AG04450 (cell line): ENCODE results near the gene PM20D1. TPM values are rescaled to one million over a fixed set of nuclear protein-coding genes. Genes with fewer than 3 reads are reported as not detected.

Experiments
- CTCF ChIA-PET: fragments of 300-600, 350-600 bp; formaldehyde crosslinking; extraction: SDS; loops from one replicate; lab custom pipeline; 2022; ENCODE audit warnings: antibody characterized with exemption, inconsistent platforms; lab: Charles Lee
- POLR2A ChIA-PET: fragments of 350-600 bp; formaldehyde crosslinking; extraction: SDS; loops from one replicate; lab custom pipeline; 2021; ENCODE audit warnings: antibody characterized with exemption, inconsistent platforms; lab: Yijun Ruan, JAX
- DNase-seq: peaks from one replicate; pipeline ENCODE4 v3.0.0-alpha.2; 2011; ENCODE audit warnings: low read depth, low spot score
- H3K27ac ChIP-seq: one replicate; pipeline ENCODE4 v1.5.1; 2012; ENCODE audit warnings: low read depth, low read length, control low read depth
- H3K27me3 ChIP-seq: one replicate; pipeline ENCODE4 v1.6.0; 2012; ENCODE audit warnings: low read length; ENCODE audit not compliant: control insufficient read depth, insufficient read depth
- H3K4me3 ChIP-seq: 2 replicates; pipeline ENCODE4 v1.5.1; 2011; ENCODE audit warnings: mild to moderate bottlenecking, low read depth, low read length, control low read depth
- H3K9me3 ChIP-seq: 2 replicates; pipeline ENCODE4 v1.5.1; 2012; ENCODE audit warnings: low read length; ENCODE audit not compliant: control insufficient read depth, insufficient read depth
- polyA plus RNA-seq: library from polyadenylated mRNA; depleted of rRNA; stranded (reverse); fragments of >200 nt; gene quantifications from 2 replicates; pipeline ENCODE4 v1.2.3, GENCODE V29; 2011
- TF ChIP-seq, protein P1 (sequence below): IDR thresholded peaks from 2 replicates; pipeline ENCODE4 v1.5.1; 2011; ENCODE audit warnings: low read depth, low read length, control low read depth, inconsistent platforms

The PM20D1 gene
- polyA plus RNA-seq, 1 experiment, result not detected

DNA sequence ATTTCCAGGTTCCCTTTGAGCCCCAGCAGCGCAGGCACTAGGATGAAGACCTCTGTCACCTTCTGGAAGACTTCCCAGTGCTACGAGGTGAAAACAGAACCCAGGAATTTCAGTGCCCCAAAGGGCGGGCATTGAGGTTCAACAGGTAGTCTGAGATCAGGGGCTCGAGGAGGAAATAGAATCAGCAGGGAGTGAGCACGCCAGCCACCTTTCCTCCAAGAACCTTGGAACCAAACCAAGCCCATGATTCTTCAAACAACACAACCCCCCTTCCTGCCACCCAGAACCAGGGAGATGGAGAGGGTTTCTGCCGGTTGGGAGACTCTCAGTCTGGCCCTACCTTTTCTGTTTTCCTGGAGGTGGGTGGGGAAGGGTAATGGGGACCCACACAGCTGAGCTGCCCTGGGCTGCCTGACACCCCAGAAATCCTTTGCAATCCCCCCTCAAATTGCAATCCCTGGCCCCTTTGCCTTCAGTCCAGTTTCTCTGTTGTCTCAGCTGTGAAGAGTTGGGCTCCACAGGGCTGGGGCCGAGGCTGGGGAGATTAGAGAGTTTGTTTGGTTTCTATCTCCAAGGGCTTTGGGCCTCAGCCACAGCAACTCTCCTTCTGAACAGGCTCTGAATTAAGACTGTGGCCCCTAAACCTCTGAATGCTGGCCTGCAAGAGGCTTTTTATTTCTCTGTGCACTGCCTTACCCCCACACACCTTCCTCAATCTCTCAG, 48.8 kb downstream of the PM20D1 start:
- TF ChIP-seq, protein P1, sequence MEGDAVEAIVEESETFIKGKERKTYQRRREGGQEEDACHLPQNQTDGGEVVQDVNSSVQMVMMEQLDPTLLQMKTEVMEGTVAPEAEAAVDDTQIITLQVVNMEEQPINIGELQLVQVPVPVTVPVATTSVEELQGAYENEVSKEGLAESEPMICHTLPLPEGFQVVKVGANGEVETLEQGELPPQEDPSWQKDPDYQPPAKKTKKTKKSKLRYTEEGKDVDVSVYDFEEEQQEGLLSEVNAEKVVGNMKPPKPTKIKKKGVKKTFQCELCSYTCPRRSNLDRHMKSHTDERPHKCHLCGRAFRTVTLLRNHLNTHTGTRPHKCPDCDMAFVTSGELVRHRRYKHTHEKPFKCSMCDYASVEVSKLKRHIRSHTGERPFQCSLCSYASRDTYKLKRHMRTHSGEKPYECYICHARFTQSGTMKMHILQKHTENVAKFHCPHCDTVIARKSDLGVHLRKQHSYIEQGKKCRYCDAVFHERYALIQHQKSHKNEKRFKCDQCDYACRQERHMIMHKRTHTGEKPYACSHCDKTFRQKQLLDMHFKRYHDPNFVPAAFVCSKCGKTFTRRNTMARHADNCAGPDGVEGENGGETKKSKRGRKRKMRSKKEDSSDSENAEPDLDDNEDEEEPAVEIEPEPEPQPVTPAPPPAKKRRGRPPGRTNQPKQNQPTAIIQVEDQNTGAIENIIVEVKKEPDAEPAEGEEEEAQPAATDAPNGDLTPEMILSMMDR, result no peak
- no peaks in the 10 kb centered on the region for H3K27me3 ChIP-seq
- ChIA-PET CTCF (interaction anchor here (1.0 to 1.1 kb wide), 2 partner anchors 10 to 176 kb away, joined by 3 read pairs; no protein-coding TSS in a partner anchor), POLR2A (no interaction called here)
- DNase-seq, result no peak
- H3K27ac ChIP-seq, result peak overlapping the region; percentile 21
- no peak overlapping the region for H3K4me3 ChIP-seq
- H3K9me3 ChIP-seq, result no peaks in the 10 kb centered on the region

DNA sequence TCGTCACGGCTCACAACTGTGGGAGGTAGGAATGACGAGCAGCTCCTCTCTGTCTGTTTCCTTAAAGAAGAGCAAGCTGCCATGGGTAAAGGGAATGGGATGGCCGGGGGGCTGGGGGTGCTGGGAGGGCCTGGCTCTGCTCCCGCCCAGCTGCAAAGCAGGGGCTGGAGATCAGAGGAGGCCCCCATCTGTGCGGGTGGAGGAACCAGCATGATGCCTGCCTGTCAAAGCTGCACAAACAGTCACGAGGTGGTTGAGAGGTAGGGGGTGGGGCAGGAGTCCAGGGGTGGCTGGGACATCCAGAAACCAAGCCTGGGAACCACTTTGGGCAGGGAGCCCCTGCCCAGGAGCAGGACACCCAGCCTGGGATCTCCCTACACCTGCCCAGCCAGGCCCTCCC, 49.5 kb downstream of the PM20D1 start:
- H3K27ac ChIP-seq, result no peak overlapping the region
- H3K27me3 ChIP-seq, result no peaks in the 10 kb centered on the region
- H3K9me3 ChIP-seq, result no peaks in the 10 kb centered on the region
- TF ChIP-seq, protein P1, result no peak
- ChIA-PET CTCF (interaction anchor here (1.3 kb wide), 1 partner anchor 9 kb away, joined by 3 read pairs; no protein-coding TSS in a partner anchor), POLR2A (no interaction called here)
- DNase-seq, result no peak
- no peak overlapping the region for H3K4me3 ChIP-seq

DNA sequence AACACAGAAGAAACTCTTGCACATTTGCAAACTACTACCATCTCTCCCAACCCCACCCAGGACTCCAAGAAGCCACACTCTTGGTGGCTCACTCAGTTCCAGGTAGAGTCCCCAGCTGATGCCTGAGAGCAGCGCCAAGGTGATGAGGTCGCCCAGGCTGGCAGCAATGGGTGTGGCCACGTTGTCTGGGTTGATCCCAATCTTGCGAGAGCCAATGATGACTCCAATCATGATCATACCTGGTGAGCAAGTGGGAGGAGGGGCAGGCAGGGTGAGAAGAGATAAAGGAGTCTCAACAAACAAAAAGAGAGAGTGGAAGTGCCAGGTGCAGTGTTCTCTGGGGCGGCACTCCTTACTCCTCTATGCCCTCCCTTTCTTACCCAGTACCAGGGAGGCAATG, 51.4 kb downstream of the PM20D1 start:
- Histone ChIP-seq H3K27ac (no peak overlapping the region), H3K4me3 (no peak overlapping the region), H3K27me3 (no peaks in the 10 kb centered on the region), H3K9me3 (no peaks in the 10 kb centered on the region)
- TF ChIP-seq, protein P1, result no peak
- ChIA-PET CTCF (no interaction called here), POLR2A (no interaction called here)
- no peak for DNase-seq

DNA sequence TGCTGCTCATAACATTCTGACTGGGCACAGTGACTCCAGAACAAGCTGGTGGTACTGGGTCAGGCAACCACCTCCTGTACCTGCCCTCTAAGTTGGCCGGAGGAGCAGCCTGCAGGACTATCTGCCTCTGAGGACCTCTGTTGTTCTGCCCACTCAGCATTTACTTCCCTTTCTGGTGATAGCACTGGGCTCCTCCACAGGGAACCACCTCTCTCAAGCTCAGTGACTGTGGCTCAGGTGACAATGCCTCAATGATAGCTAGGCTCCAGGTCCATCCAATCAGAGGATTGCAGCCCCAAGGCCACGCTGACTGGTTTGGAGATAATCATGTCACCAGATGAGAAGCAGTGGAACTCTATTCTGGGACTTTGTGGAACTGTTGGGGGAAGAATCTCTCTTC, 52.8 kb downstream of the PM20D1 start:
- no peak overlapping the region for H3K27ac ChIP-seq
- TF ChIP-seq, protein P1, result no peak
- H3K9me3 ChIP-seq, result no peaks in the 10 kb centered on the region
- CTCF ChIA-PET, result interaction anchor here (0.8 to 1.0 kb wide), 2 partner anchors 111 to 180 kb away, joined by 3 to 6 read pairs; no protein-coding TSS in a partner anchor
- no peak overlapping the region for H3K4me3 ChIP-seq
- H3K27me3 ChIP-seq, result no peaks in the 10 kb centered on the region
- no peak for DNase-seq
- POLR2A ChIA-PET, result no interaction called here

DNA sequence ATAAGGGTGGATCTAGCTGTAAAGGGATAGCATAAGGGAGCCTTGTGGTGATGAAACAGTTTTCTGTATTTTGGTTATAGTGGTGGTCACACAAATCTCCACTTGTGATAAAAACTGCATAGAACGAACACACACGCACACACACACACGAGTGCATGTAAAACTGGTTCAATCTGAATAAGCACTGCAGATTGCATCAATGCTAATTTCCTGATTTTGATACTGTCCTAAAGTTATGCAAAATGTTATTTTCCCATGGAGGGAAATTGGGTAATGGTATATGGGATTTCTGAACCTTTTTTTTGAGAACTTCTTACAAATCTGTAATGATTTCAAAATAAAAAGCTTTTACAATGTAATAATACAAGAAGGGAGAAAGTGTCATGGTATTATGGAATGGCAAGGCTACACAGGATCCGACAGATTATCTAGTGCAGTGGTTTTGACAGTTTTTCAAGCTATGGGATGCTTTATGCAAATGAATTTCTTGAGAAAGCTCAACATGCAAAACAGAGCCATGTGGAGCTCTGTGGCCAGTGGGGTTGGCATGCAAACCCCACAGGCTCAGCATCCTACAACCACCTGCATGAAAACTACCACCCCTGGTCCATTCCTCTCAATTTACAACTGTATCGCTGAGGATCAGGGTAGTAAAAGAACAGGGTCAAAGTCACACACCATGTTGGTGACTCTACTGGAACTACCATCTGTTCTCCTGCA, 55.8 kb downstream of the PM20D1 start:
- POLR2A ChIA-PET, result interaction anchor here (0.9 kb wide), 1 partner anchor 113 kb away, joined by 3 read pairs; no protein-coding TSS in a partner anchor
- Histone ChIP-seq H3K4me3 (no peak overlapping the region), H3K27ac (no peak overlapping the region), H3K9me3 (no peaks in the 10 kb centered on the region), H3K27me3 (no peaks in the 10 kb centered on the region)
- TF ChIP-seq, protein P1, result no peak
- CTCF ChIA-PET, result interaction anchor here (0.7 to 6.3 kb wide), 5 partner anchors 11 to 313 kb away, joined by 3 to 197 read pairs (median 3); no protein-coding TSS in a partner anchor
- no peak for DNase-seq
